GM19240 (cell line): ENCODE results near the gene GALNT17.

Source experiments
- DNase-seq: peaks from one replicate; pipeline ENCODE4 v3.0.0; 2011; ENCODE audit warnings: low spot score; ENCODE audit not compliant: insufficient read length

GALNT17 gene

DNA sequence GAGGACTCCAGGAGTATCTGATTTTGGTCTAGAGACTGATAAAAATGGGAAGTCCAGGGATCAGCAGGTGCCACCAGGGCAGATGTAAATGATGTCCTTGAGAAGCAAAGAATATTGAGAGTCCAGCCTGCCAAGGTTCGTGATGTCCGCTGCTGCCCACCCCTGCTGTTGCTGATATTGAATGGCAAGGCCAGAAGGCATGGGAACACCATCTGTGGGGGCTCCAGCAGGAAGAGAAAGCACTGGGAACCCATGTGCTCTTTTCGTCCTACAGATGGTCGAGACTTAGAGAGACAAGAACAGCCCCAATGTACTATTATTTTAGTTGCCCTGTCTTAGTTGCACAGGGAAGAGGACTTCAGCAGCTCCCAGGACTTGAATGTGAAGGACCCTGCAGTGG is 363.9 kb downstream of the GALNT17 start:
- DNase-seq = no peak

- no peak for DNase-seq
Measured at GRCh38 chr7:71497256-71497946, 365.5 kb downstream of the GALNT17 start.

GRCh38 chr7:71498381-71498780 is 366.4 kb downstream of the GALNT17 start:
- no peak for DNase-seq

GRCh38 chr7:71504697-71505441 is 372.9 kb downstream of the GALNT17 start:
- no peak for DNase-seq

DNA sequence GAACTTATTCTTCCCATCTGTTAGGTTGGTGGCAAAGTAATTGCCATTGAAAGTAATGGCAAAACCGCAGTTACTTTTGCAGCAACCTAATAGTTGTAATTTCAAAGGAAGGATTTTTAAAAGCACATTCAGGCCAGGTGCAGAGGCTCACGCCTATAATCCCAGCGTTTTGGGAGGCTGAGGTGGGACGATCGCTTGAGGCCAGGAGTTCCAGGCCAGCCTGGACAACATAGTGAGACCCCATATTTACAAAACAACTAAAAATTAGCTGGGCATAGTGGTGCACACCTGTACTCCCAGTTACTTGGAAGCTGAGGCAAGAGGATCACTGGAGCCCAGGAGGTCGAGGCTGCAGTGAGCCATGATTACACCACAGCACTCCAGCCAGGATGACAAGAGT is 374.9 kb downstream of the GALNT17 start:
- no peak for DNase-seq

GRCh38 chr7:71507680-71508602 is 376.0 kb downstream of the GALNT17 start:
- no peak for DNase-seq

- DNase-seq = no peak
Measured at GRCh38 chr7:71509381-71509780, 377.4 kb downstream of the GALNT17 start.

GRCh38 chr7:71511361-71511807 is 379.4 kb downstream of the GALNT17 start:
- no peak for DNase-seq

- DNase-seq = no peak
Measured at GRCh38 chr7:71517940-71518699, 386.2 kb downstream of the GALNT17 start.

DNA sequence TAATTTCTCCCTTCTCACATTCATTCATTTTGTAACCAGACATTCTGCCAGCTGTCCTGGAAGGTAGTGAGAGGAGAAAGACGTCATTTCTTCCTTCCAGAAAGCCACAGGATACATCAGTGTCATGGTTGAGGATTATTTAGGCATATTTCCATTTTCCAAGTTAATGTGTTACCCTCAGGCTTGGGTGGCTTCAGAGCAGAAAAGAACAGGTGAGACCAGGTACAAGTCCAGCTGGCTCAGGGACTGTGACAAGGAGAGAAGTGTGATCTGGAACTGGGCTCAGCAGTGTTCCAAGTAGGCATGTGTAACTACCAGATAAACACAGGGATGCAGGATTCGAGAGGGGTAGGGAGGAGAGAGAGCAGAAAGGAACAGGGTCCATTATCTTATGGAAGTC is 386.9 kb downstream of the GALNT17 start:
- DNase-seq = no peak

GRCh38 chr7:71521506-71521905 is 389.6 kb downstream of the GALNT17 start:
- no peak for DNase-seq

GRCh38 chr7:71526106-71526505 is 394.2 kb downstream of the GALNT17 start:
- no peak for DNase-seq

DNA sequence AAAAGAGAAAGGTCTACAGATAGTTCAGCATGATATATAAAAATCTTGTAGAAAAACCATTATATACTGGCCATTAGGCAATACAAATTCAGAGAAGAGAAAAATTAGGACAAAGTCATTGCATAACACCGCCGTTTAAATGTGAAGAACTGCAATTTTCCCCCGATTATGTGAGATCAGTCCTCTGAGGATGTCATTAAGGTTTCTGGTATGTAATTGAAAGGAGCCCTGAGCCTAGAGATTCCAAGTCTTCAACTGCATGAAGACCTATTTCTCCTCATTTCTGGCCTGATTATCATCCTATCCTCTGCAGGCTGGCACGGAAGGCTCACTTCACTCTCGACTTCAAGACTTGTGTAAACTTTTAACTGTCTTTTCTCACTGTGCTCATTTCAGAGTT is 395.3 kb downstream of the GALNT17 start:
- DNase-seq = no peak

- no peak for DNase-seq
Measured at GRCh38 chr7:71535616-71536015, 403.7 kb downstream of the GALNT17 start.

DNA sequence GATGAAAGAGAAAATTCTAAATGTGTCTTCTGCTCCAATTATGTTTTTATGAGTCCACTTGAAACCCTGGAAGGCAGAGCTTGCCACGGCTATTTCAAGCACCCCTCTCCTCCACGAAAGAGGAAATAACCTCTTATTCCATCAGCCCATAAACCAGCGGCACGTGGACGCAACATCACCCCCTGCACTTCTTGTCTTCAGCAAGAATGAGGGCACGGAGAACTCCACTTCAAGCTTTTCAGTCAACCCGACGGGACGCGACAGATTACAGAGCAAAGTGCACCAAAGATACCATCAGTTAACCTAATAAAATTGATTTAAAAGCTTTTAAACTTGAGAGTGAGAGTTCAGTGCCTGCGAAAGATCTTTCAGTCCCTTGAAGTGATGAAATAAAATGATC is 406.3 kb downstream of the GALNT17 start:
- DNase-seq = no peak

GRCh38 chr7:71539615-71540014 is 407.7 kb downstream of the GALNT17 start:
- no peak for DNase-seq

- no peak for DNase-seq
Measured at GRCh38 chr7:71541707-71542353, 409.9 kb downstream of the GALNT17 start.

GRCh38 chr7:71543396-71543795 is 411.5 kb downstream of the GALNT17 start:
- no peak for DNase-seq

DNA sequence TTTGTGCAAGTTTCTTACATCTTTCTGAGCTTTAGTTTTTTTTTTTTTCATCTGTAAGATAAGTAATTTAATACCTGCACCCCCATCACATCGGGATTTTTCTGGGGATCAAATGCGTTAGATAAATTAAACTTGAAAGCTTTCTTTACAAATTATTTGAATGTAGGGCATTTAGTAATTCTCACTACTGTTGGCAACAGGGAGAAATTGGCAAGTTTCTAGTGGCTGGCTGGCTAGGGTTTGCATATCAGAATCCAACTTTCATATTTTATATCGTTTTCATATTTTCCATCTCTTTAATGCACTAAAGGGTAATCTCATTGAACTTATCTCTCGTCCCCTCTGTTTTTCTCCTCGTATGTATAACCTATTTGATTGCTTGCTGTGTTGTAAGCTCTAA is 412.9 kb downstream of the GALNT17 start:
- DNase-seq = no peak

DNA sequence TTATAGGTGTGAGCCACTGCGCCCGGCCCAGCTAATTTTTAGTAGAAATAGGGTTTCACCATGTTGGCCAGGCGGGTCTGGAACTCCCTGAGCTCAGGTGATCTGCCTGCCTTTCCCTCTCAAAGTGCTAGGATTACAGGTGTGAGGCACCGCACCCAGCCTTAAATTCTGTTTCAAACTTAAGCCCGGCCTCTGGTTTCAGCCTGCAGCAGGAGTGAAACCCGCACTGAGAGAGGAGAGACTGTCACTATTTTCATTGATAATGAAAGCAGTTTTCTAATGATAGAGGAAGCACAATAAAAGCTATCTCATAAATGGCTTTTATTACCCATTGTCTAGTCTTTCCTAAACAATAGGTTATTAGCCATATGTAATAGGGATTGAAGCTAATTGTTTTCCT is 415.5 kb downstream of the GALNT17 start:
- no peak for DNase-seq

- DNase-seq = no peak
Measured at GRCh38 chr7:71548746-71549145, 416.8 kb downstream of the GALNT17 start.
